Adipocyte (in vitro differentiated cells): ENCODE results near the gene NRK.
"Not testable (repeated sequence)": the region's sequence is repeated elsewhere in the genome, so short reads cannot be mapped to it uniquely, and the experiment has no call there.

Experiments
- DNase-seq: peaks from one replicate; pipeline ENCODE4 v3.0.0-alpha.2; 2015; ENCODE audit warnings: low read depth
- H3K27me3 ChIP-seq: replicated peaks from 2 replicates; pipeline ENCODE4 v1.7.0; 2013; ENCODE audit warnings: mild to moderate bottlenecking, low read length, moderate library complexity; ENCODE audit not compliant: control insufficient read depth, insufficient read depth
- H3K36me3 ChIP-seq: 2 replicates; pipeline ENCODE4 v1.7.0; 2013; ENCODE audit warnings: low read length, mild to moderate bottlenecking, moderate library complexity; ENCODE audit not compliant: control insufficient read depth, insufficient read depth, severe bottlenecking
- H3K4me1 ChIP-seq: 2 replicates; pipeline ENCODE4 v1.7.0; 2013; ENCODE audit warnings: mild to moderate bottlenecking, low read length, moderate library complexity; ENCODE audit not compliant: control insufficient read depth, insufficient read depth
- H3K4me3 ChIP-seq: 2 replicates; pipeline ENCODE4 v1.7.0; 2013; ENCODE audit warnings: mild to moderate bottlenecking, low read length, moderate library complexity
- H3K9ac ChIP-seq: 2 replicates; pipeline ENCODE4 v1.7.0; 2013; ENCODE audit warnings: mild to moderate bottlenecking, low read length, moderate library complexity
- H3K9me3 ChIP-seq: 2 replicates; pipeline ENCODE4 v1.7.0; 2013; ENCODE audit warnings: mild to moderate bottlenecking, low read length, moderate library complexity; ENCODE audit not compliant: control insufficient read depth

Gene NRK

DNA sequence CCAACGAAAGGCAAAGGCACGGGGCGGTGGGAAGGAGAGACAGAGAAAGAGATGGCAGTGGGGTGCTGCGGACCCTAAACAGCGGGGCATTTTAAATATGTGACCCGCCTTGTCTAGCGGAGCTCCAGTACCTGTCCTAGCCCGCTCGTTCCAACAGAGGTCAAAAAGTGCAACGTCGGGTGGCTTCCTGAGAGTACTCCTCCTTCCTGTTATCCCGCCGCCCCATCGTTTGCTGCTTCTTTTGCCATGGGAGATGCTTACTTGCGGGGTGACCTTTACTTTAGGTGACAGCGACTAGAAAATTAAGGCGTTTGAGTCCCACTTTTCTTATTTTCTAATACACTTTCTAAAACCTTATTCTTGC lies 735 bp downstream of the NRK start:
- no peaks in the 10 kb centered on the region for H3K4me1 ChIP-seq
- H3K27me3 ChIP-seq: peaks cover 37% of the 10 kb centered on the region
- no peaks in the 10 kb centered on the region for H3K36me3 ChIP-seq
- H3K4me3 ChIP-seq: peak overlapping the region; percentile 66
- DNase-seq: no peak
- H3K9me3 ChIP-seq: peaks cover 4% of the 10 kb centered on the region
- H3K9ac ChIP-seq: no peak overlapping the region

DNA sequence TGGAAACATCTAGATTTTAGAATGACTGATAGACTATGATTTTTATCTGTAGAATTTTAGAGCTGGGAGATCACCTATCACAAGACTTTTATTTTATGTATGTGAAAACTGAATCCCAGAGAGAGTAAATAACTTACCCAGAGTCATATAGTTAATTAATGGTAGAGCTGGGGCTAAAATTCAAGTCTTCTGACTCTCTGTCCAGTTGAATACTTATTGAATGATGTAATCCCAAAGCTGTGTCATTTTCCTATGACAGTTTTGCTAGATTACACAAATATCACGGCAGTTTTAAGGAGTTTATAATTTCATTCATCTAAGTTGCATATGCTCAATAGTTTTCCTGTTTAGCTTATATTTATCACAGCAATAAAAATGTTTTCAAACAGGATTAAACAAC lies 6.7 kb downstream of the NRK start:
- Histone ChIP-seq H3K4me1 (no peaks in the 10 kb centered on the region), H3K27me3 (peaks cover 5% of the 10 kb centered on the region), H3K9ac (no peak overlapping the region), H3K4me3 (no peak overlapping the region), H3K36me3 (no peaks in the 10 kb centered on the region), H3K9me3 (no peaks in the 10 kb centered on the region)
- DNase-seq: peak; percentile 19

DNA sequence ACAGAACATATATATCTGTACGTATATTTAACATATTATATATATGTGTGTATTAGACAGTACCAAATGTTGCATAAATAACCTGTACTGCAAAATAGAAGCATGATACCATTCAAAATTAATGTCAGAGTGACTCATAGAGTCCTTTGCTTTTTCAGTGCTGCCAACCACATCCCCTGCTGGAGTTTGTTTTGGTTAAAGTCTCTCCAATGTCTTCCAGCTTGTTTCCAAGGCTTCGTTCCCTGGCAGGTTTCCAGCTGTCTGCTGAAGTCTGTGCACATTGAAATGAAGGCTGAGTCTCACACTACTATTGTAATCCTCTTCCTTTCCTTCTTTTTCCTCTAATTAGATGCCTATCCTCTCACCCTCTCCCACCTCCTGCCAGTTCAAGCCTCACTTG lies 14.9 kb downstream of the NRK start:
- no peak overlapping the region for H3K9ac ChIP-seq
- peak; percentile 86 for DNase-seq

DNA sequence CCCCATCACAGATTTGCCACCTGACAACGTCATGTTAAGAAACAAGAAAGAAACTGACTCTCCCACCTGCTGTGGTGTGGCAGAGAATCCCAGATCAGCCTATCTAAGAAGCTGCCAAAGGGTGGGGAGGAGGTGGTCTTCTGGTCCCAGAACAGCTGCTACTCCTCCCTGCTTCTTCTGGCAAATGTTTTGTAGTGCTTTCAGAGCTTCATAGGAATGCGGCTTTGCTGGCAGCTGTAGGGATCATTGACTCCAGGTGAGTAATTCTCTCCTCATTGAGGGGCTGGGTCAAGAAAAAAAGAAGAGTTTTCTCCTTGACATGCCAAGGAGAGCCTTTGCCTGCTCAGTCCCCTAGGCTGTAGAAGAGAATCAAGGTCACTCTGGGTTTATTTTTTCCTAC lies 23.3 kb downstream of the NRK start:
- no peaks in the 10 kb centered on the region for H3K36me3 ChIP-seq
- no peak overlapping the region for H3K4me3 ChIP-seq
- H3K9ac ChIP-seq: no peak overlapping the region
- H3K4me1 ChIP-seq: no peaks in the 10 kb centered on the region
- no peak for DNase-seq
- H3K9me3 ChIP-seq: no peaks in the 10 kb centered on the region
- H3K27me3 ChIP-seq: peaks cover 4% of the 10 kb centered on the region

More for the DNA sequence above, 14.9 kb downstream of the NRK start:
- no peaks in the 10 kb centered on the region for H3K9me3 ChIP-seq
- no peaks in the 10 kb centered on the region for H3K36me3 ChIP-seq
- no peak overlapping the region for H3K4me3 ChIP-seq
- H3K27me3 ChIP-seq: peaks cover 11% of the 10 kb centered on the region
- H3K4me1 ChIP-seq: no peaks in the 10 kb centered on the region

DNA sequence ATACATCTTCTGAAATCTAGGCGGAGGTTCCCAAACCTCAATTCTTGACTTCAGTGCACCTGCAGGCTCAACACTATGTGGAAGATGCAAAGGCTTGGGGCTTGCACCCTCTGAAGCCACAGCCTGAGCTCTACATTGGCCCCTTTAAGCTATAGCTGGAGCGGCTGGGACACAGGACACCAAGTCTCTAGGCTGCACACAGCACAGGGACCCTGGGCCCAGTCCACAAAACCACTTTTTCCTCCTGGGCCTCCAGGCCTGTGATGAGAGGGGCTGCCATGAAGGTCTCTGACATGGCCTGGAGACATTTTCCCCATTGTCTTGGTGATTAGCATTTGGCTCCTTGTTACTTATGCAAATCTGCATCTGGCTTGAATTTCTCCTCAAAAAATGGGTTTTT lies 27.8 kb downstream of the NRK start:
- not testable (repeated sequence) for H3K9ac ChIP-seq, DNase-seq, H3K4me1 ChIP-seq, H3K9me3 ChIP-seq, H3K4me3 ChIP-seq, H3K36me3 ChIP-seq
- peaks cover 14% of the 10 kb centered on the region for H3K27me3 ChIP-seq

DNA sequence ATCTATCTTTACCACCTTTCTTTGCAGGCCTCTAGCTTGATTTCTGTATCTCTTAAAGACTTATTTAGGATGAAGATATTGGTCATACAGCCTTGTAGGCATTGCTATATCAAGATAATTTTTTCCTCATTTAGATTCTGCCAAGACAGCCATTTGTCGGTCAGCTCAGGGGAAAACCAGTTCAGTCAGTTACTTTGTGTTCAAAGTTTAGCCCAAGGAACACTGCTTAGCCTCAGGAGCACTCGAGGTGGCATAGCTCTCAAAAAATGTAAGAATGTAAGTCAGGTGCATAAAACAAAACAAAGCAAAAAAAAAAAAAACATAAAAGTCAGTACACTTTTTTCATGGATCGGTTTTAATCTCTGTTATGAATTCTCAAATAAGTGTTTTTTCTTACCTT lies 43.4 kb downstream of the NRK start:
- H3K4me3 ChIP-seq: no peak overlapping the region
- H3K9me3 ChIP-seq: no peaks in the 10 kb centered on the region
- DNase-seq: no peak
- H3K36me3 ChIP-seq: no peaks in the 10 kb centered on the region
- no peak overlapping the region for H3K9ac ChIP-seq
- no peaks in the 10 kb centered on the region for H3K4me1 ChIP-seq
- peaks cover 9% of the 10 kb centered on the region for H3K27me3 ChIP-seq

- no peaks in the 10 kb centered on the region for H3K4me1 ChIP-seq
- H3K36me3 ChIP-seq: no peaks in the 10 kb centered on the region
- H3K9ac ChIP-seq: no peak overlapping the region
- H3K9me3 ChIP-seq: no peaks in the 10 kb centered on the region
- H3K27me3 ChIP-seq: peaks cover 7% of the 10 kb centered on the region
- peak; percentile 31 for DNase-seq
- no peak overlapping the region for H3K4me3 ChIP-seq
Observed at GRCh38 chrX:105869701-105870100, 47.4 kb downstream of the NRK start.

DNA sequence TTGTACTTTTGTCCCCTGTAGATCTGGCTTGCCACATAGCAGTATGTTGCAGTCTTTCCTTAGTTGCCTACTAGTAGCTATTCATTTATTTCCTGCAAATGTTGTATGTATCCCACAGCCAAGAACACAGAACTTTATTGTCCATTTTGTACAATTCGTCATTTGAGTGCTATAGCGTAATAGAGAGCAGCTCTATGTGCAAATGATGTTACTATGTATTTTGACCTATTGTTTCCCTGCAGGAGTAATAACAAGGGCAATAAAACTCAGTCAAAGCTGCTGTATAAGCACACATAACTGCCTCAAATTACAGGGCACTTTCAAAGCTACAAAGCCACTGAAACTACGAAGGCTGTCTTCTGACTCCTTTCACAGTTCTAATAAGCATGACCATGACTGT lies 48.1 kb downstream of the NRK start:
- DNase-seq: no peak
- no peak overlapping the region for H3K9ac ChIP-seq
- no peaks in the 10 kb centered on the region for H3K9me3 ChIP-seq
- H3K36me3 ChIP-seq: no peaks in the 10 kb centered on the region
- no peaks in the 10 kb centered on the region for H3K27me3 ChIP-seq
- no peaks in the 10 kb centered on the region for H3K4me1 ChIP-seq
- no peak overlapping the region for H3K4me3 ChIP-seq

- Histone ChIP-seq H3K4me3 (no peak overlapping the region), H3K36me3 (no peaks in the 10 kb centered on the region), H3K9ac (no peak overlapping the region), H3K27me3 (peaks cover 3% of the 10 kb centered on the region), H3K9me3 (no peaks in the 10 kb centered on the region), H3K4me1 (no peaks in the 10 kb centered on the region)
- peak; percentile 65 for DNase-seq
Observed at GRCh38 chrX:105872941-105873340, 50.6 kb downstream of the NRK start.

DNA sequence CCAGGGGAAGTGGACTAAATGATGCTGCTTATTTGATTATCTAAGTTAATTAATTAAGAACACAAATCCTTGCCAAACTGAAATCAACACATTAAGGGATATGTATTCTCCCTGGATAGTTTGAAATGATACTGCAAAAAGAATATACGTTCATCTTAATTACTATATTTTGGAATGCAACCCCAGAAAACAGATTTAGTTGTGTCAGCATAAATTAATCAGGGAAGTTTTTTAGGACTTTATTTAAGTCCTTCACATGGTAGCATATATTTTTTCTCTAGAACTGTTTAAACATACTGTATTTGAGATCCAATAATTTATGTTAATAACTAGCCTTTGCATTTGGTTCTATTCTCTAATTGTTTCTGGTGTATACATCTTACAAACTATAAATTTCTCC lies 52.5 kb downstream of the NRK start:
- H3K4me3 ChIP-seq: no peak overlapping the region
- no peaks in the 10 kb centered on the region for H3K4me1 ChIP-seq
- DNase-seq: no peak
- H3K9me3 ChIP-seq: no peaks in the 10 kb centered on the region
- H3K36me3 ChIP-seq: no peaks in the 10 kb centered on the region
- no peak overlapping the region for H3K9ac ChIP-seq
- H3K27me3 ChIP-seq: peaks cover 3% of the 10 kb centered on the region

- no peaks in the 10 kb centered on the region for H3K4me1 ChIP-seq
- no peak overlapping the region for H3K9ac ChIP-seq
- peak; percentile 3 for DNase-seq
- H3K9me3 ChIP-seq: no peaks in the 10 kb centered on the region
- peaks cover 3% of the 10 kb centered on the region for H3K27me3 ChIP-seq
- H3K4me3 ChIP-seq: no peak overlapping the region
- no peaks in the 10 kb centered on the region for H3K36me3 ChIP-seq
Observed at GRCh38 chrX:105876658-105877057, 54.3 kb downstream of the NRK start.

DNA sequence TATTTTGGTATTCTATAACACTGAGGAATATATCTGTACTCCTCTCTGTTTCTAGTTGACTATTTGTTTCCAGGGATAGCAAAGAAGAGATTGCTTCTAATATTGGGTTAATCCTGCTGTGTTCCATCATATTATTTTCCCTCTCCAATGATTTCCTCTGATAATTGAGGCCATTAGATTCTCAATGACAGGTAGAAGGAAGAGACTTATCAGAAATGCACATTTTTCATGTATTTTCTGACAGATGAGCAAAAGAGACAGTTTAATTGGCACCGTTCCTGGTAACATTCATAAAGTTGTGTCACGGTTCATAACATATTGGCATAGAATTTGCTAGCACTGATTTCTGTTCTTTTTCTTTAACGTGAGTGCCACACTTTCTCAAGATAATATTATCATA lies 58.2 kb downstream of the NRK start:
- Histone ChIP-seq H3K4me1 (no peaks in the 10 kb centered on the region), H3K4me3 (no peak overlapping the region), H3K36me3 (no peaks in the 10 kb centered on the region), H3K27me3 (peaks cover 10% of the 10 kb centered on the region), H3K9ac (no peak overlapping the region), H3K9me3 (no peaks in the 10 kb centered on the region)
- DNase-seq: no peak
